GM20000 (cell line): ENCODE results near the gene RICTOR.

Source experiments
- DNase-seq: peaks from one replicate; pipeline ENCODE4 v3.0.0; 2012; ENCODE audit warnings: low spot score
- TF ChIP-seq, protein P1 (sequence below): IDR thresholded peaks from 2 replicates; pipeline ENCODE4 v1.5.1; 2012; ENCODE audit warnings: mild to moderate bottlenecking, control low read depth; ENCODE audit errors: extremely low read depth, missing control alignments

Gene RICTOR

DNA sequence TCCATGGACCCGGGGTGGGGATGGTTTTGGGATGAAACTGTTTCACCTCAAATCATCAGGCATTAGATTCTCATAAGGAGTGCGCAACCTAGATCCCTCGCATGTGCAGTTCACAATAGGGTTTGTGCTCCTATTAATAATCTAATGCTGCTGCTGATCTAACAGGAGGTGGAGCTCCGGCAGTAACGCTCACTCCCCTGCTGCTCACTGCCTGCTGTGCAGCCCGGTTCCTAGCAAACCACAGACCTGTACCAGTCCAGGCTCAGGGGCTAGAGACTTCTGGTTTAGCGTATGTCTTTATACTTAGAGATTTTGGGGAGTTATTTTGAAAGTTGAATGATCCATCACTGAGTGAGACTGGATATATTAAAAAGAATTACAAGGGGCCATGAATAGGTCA lies 50.2 kb downstream of the RICTOR start:
- no peak for DNase-seq
- TF ChIP-seq, protein P1, sequence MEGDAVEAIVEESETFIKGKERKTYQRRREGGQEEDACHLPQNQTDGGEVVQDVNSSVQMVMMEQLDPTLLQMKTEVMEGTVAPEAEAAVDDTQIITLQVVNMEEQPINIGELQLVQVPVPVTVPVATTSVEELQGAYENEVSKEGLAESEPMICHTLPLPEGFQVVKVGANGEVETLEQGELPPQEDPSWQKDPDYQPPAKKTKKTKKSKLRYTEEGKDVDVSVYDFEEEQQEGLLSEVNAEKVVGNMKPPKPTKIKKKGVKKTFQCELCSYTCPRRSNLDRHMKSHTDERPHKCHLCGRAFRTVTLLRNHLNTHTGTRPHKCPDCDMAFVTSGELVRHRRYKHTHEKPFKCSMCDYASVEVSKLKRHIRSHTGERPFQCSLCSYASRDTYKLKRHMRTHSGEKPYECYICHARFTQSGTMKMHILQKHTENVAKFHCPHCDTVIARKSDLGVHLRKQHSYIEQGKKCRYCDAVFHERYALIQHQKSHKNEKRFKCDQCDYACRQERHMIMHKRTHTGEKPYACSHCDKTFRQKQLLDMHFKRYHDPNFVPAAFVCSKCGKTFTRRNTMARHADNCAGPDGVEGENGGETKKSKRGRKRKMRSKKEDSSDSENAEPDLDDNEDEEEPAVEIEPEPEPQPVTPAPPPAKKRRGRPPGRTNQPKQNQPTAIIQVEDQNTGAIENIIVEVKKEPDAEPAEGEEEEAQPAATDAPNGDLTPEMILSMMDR, result no peak

DNA sequence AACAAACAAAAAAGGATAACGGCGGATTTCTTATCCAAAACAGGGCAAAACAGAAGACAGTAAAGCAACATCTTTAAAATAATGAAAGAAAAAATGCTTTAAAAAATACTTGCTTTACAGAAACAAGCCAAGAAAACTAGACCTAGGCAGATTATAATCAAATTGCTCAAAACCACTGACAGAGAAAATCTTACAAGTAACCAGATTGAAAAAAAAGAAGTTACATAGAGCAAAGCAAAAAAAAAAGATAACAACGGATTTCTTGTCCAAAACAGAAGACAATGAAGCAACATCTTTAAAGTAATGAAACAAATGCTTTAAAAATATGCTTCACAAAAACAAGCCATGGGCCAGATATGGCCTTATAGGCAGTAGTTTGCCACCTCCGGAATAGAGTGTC lies 51.1 kb downstream of the RICTOR start:
- TF ChIP-seq, protein P1, result no peak
- no peak for DNase-seq

GRCh38 chr5:39022151-39022550 lies 52.0 kb downstream of the RICTOR start:
- DNase-seq, result no peak
- TF ChIP-seq, protein P1, result no peak

- TF ChIP-seq, protein P1, result no peak
- DNase-seq, result no peak
These were observed 52.8 kb downstream of the RICTOR start for GRCh38 chr5:39021413-39021812.

DNA sequence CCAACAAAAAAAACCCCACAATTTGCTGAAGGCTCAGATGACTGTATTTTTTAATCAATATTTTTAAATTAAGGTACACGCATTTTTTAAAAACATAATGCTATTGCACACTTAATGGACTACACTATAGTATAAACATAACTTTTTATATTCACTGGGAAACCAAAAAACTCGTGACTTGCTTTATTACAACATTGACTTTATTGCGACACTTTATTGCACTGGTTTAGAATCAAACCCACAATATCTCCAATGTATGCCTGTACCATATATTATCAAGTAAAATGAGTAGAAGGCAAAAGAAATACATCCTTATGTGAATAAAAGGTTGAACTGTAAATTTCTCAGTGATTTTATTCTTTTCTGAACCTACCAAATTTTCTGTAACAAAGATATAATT lies 53.7 kb downstream of the RICTOR start:
- DNase-seq, result no peak
- TF ChIP-seq, protein P1, result no peak

DNA sequence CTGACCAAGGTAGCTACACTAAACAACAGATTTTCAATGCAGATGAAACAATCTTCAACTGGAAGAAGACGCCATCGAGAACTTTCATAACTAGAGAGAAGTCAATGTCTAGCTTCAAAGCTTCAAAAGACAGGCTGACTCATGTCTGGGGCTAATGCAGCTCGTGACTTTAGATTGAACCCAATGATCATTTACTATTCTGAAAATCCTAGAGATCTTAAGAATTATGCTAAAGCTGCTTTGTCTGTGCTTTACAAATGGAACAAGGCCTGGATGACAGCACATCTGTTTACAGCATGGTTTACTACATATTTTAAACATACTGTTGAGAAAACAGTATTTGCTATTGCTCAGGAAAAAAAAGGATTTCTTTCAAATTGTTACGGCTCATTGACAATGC lies 54.9 kb downstream of the RICTOR start:
- TF ChIP-seq, protein P1, result no peak
- no peak for DNase-seq

GRCh38 chr5:39017504-39017903 lies 56.7 kb downstream of the RICTOR start:
- DNase-seq, result no peak
- TF ChIP-seq, protein P1, result no peak
